Measurements from ENCODE around the gene PALD1.

The PALD1 gene

GRCh38 chr10:70441161-70441894 is 37.2 kb upstream of the PALD1 start, which contains the start of gene NODAL:
Gene NODAL, minus strand, starts transcription at chr10:70441681. Its CDS starts 14 bp downstream, at chr10:70441667.
- Histone ChIP-seq H3K36me3 (ENCODE audit: control insufficient read depth in 1 of 2, insufficient read depth in 2 of 2, low read length in 2 of 2) (no peaks in the 10 kb centered on the region), H3K4me1 (ENCODE audit: control insufficient read depth in 1 of 2, insufficient read depth in 2 of 2, low read length in 2 of 2) (peaks cover 0 to 12% of the 10 kb centered on the region in 2 donors), H3K9ac (ENCODE audit: low read depth in 1 of 2, low read length in 2 of 2) (no peak within 1 kb of the TSS), H3K4me3 (ENCODE audit: low read depth in 1 of 2, low read length in 2 of 2) (peak within 1 kb of the TSS; percentile 29 to 43), H3K27me3 (ENCODE audit: control insufficient read depth in 1 of 2, insufficient read depth in 2 of 2, low read length in 2 of 2) (peaks cover 37 to 42% of the 10 kb centered on the region in 2 donors), H3K9me3 (ENCODE audit: control insufficient read depth in 1 of 2, low read length in 2 of 2) (no peaks in the 10 kb centered on the region), H3K27ac (ENCODE audit: low read depth, low read length) (no peak within 1 kb of the TSS)

- Histone ChIP-seq H3K36me3 (ENCODE audit: control insufficient read depth in 1 of 2, insufficient read depth in 2 of 2, low read length in 2 of 2) (no peaks in the 10 kb centered on the region), H3K4me3 (ENCODE audit: low read depth in 1 of 2, low read length in 2 of 2) (no peak overlapping the region), H3K9me3 (ENCODE audit: control insufficient read depth in 1 of 2, low read length in 2 of 2) (no peaks in the 10 kb centered on the region), H3K27me3 (ENCODE audit: control insufficient read depth in 1 of 2, insufficient read depth in 2 of 2, low read length in 2 of 2) (peaks cover 37 to 42% of the 10 kb centered on the region in 2 donors), H3K27ac (ENCODE audit: low read depth, low read length) (no peak overlapping the region), H3K4me1 (ENCODE audit: control insufficient read depth in 1 of 2, insufficient read depth in 2 of 2, low read length in 2 of 2) (peaks cover 0 to 12% of the 10 kb centered on the region in 2 donors), H3K9ac (ENCODE audit: low read depth in 1 of 2, low read length in 2 of 2) (no peak overlapping the region)
These were observed 36.7 kb upstream of the PALD1 start for GRCh38 chr10:70441895-70442309.

GRCh38 chr10:70442332-70442988 is 36.1 kb upstream of the PALD1 start:
- Histone ChIP-seq H3K27ac (ENCODE audit: low read depth, low read length) (no peak overlapping the region), H3K4me3 (ENCODE audit: low read depth in 1 of 2, low read length in 2 of 2) (no peak overlapping the region), H3K9me3 (ENCODE audit: control insufficient read depth in 1 of 2, low read length in 2 of 2) (no peaks in the 10 kb centered on the region), H3K36me3 (ENCODE audit: control insufficient read depth in 1 of 2, insufficient read depth in 2 of 2, low read length in 2 of 2) (no peaks in the 10 kb centered on the region), H3K27me3 (ENCODE audit: control insufficient read depth in 1 of 2, insufficient read depth in 2 of 2, low read length in 2 of 2) (peaks cover 37 to 42% of the 10 kb centered on the region in 2 donors), H3K4me1 (ENCODE audit: control insufficient read depth in 1 of 2, insufficient read depth in 2 of 2, low read length in 2 of 2) (peaks cover 0 to 12% of the 10 kb centered on the region in 2 donors), H3K9ac (ENCODE audit: low read depth in 1 of 2, low read length in 2 of 2) (no peak overlapping the region)

- H3K9ac ChIP-seq (ENCODE audit: low read depth in 1 of 2, low read length in 2 of 2), result no peak overlapping the region
- H3K4me3 ChIP-seq (ENCODE audit: low read depth in 1 of 2, low read length in 2 of 2), result no peak overlapping the region
- H3K27me3 ChIP-seq (ENCODE audit: control insufficient read depth in 1 of 2, insufficient read depth in 2 of 2, low read length in 2 of 2), result peaks cover 32 to 33% of the 10 kb centered on the region in 2 donors
- H3K27ac ChIP-seq (ENCODE audit: low read depth, low read length), result no peak overlapping the region
- no peaks in the 10 kb centered on the region for H3K9me3 ChIP-seq (ENCODE audit: control insufficient read depth in 1 of 2, low read length in 2 of 2)
- H3K4me1 ChIP-seq (ENCODE audit: control insufficient read depth in 1 of 2, insufficient read depth in 2 of 2, low read length in 2 of 2), result peaks cover 0 to 12% of the 10 kb centered on the region in 2 donors
- H3K36me3 ChIP-seq (ENCODE audit: control insufficient read depth in 1 of 2, insufficient read depth in 2 of 2, low read length in 2 of 2), result no peaks in the 10 kb centered on the region
These were observed 33.8 kb upstream of the PALD1 start for GRCh38 chr10:70444744-70445143.

GRCh38 chr10:70445718-70446657 is 32.6 kb upstream of the PALD1 start:
- Histone ChIP-seq H3K27ac (ENCODE audit: low read depth, low read length) (no peak overlapping the region), H3K36me3 (ENCODE audit: control insufficient read depth in 1 of 2, insufficient read depth in 2 of 2, low read length in 2 of 2) (no peaks in the 10 kb centered on the region), H3K27me3 (ENCODE audit: control insufficient read depth in 1 of 2, insufficient read depth in 2 of 2, low read length in 2 of 2) (peaks cover 22% of the 10 kb centered on the region in 2 donors), H3K4me1 (ENCODE audit: control insufficient read depth in 1 of 2, insufficient read depth in 2 of 2, low read length in 2 of 2) (peaks cover 0 to 5% of the 10 kb centered on the region in 2 donors), H3K4me3 (ENCODE audit: low read depth in 1 of 2, low read length in 2 of 2) (no peak overlapping the region), H3K9me3 (ENCODE audit: control insufficient read depth in 1 of 2, low read length in 2 of 2) (no peaks in the 10 kb centered on the region), H3K9ac (ENCODE audit: low read depth in 1 of 2, low read length in 2 of 2) (no peak overlapping the region)

- H3K4me1 ChIP-seq (ENCODE audit: control insufficient read depth in 1 of 2, insufficient read depth in 2 of 2, low read length in 2 of 2), result no peaks in the 10 kb centered on the region
- no peak overlapping the region for H3K9ac ChIP-seq (ENCODE audit: low read depth in 1 of 2, low read length in 2 of 2)
- peaks cover under 1% of the 10 kb centered on the region in 2 donors for H3K27me3 ChIP-seq (ENCODE audit: control insufficient read depth in 1 of 2, insufficient read depth in 2 of 2, low read length in 2 of 2)
- H3K36me3 ChIP-seq (ENCODE audit: control insufficient read depth in 1 of 2, insufficient read depth in 2 of 2, low read length in 2 of 2), result no peaks in the 10 kb centered on the region
- H3K27ac ChIP-seq (ENCODE audit: low read depth, low read length), result no peak overlapping the region
- H3K9me3 ChIP-seq (ENCODE audit: control insufficient read depth in 1 of 2, low read length in 2 of 2), result no peaks in the 10 kb centered on the region
- no peak overlapping the region for H3K4me3 ChIP-seq (ENCODE audit: low read depth in 1 of 2, low read length in 2 of 2)
These were observed 30.3 kb upstream of the PALD1 start for GRCh38 chr10:70448236-70448635.

- Histone ChIP-seq H3K27me3 (ENCODE audit: control insufficient read depth in 1 of 2, insufficient read depth in 2 of 2, low read length in 2 of 2) (peaks cover 20 to 26% of the 10 kb centered on the region in 2 donors), H3K9me3 (ENCODE audit: control insufficient read depth in 1 of 2, low read length in 2 of 2) (no peaks in the 10 kb centered on the region), H3K4me3 (ENCODE audit: low read depth in 1 of 2, low read length in 2 of 2) (no peak overlapping the region), H3K27ac (ENCODE audit: low read depth, low read length) (no peak overlapping the region), H3K4me1 (ENCODE audit: control insufficient read depth in 1 of 2, insufficient read depth in 2 of 2, low read length in 2 of 2) (peaks cover 0 to 6% of the 10 kb centered on the region in 2 donors), H3K36me3 (ENCODE audit: control insufficient read depth in 1 of 2, insufficient read depth in 2 of 2, low read length in 2 of 2) (no peaks in the 10 kb centered on the region), H3K9ac (ENCODE audit: low read depth in 1 of 2, low read length in 2 of 2) (no peak overlapping the region)
These were observed 23.3 kb upstream of the PALD1 start for GRCh38 chr10:70455213-70455630.

- Histone ChIP-seq H3K27ac (ENCODE audit: low read depth, low read length) (no peak overlapping the region), H3K27me3 (ENCODE audit: control insufficient read depth in 1 of 2, insufficient read depth in 2 of 2, low read length in 2 of 2) (peaks cover 20 to 26% of the 10 kb centered on the region in 2 donors), H3K9ac (ENCODE audit: low read depth in 1 of 2, low read length in 2 of 2) (no peak overlapping the region), H3K36me3 (ENCODE audit: control insufficient read depth in 1 of 2, insufficient read depth in 2 of 2, low read length in 2 of 2) (no peaks in the 10 kb centered on the region), H3K4me1 (ENCODE audit: control insufficient read depth in 1 of 2, insufficient read depth in 2 of 2, low read length in 2 of 2) (peaks cover 0 to 6% of the 10 kb centered on the region in 2 donors), H3K9me3 (ENCODE audit: control insufficient read depth in 1 of 2, low read length in 2 of 2) (no peaks in the 10 kb centered on the region), H3K4me3 (ENCODE audit: low read depth in 1 of 2, low read length in 2 of 2) (no peak overlapping the region)
These were observed 22.4 kb upstream of the PALD1 start for GRCh38 chr10:70456164-70456563.

- H3K27me3 ChIP-seq (ENCODE audit: control insufficient read depth in 1 of 2, insufficient read depth in 2 of 2, low read length in 2 of 2), result peaks cover 20 to 26% of the 10 kb centered on the region in 2 donors
- H3K36me3 ChIP-seq (ENCODE audit: control insufficient read depth in 1 of 2, insufficient read depth in 2 of 2, low read length in 2 of 2), result no peaks in the 10 kb centered on the region
- H3K27ac ChIP-seq (ENCODE audit: low read depth, low read length), result no peak overlapping the region
- H3K9me3 ChIP-seq (ENCODE audit: control insufficient read depth in 1 of 2, low read length in 2 of 2), result no peaks in the 10 kb centered on the region
- H3K9ac ChIP-seq (ENCODE audit: low read depth in 1 of 2, low read length in 2 of 2), result no peak overlapping the region
- no peak overlapping the region for H3K4me3 ChIP-seq (ENCODE audit: low read depth in 1 of 2, low read length in 2 of 2)
- peaks cover 0 to 6% of the 10 kb centered on the region in 2 donors for H3K4me1 ChIP-seq (ENCODE audit: control insufficient read depth in 1 of 2, insufficient read depth in 2 of 2, low read length in 2 of 2)
These were observed 20.7 kb upstream of the PALD1 start for GRCh38 chr10:70457759-70458305.
